ENCODE results near the gene SHC3. TPM values are rescaled to one million over a fixed set of nuclear protein-coding genes. Genes with fewer than 3 reads are reported as not detected.
A peak's percentile ranks its signal among the peaks of the same experiment; 100 is the strongest.
"Not testable (repeated sequence)": the region's sequence is repeated elsewhere in the genome, so short reads cannot be mapped to it uniquely, and the experiment has no call there.

The SHC3 gene
- total RNA-seq, 1 donor from 2014 or later = 5.1 TPM

- no peak for DNase-seq (ENCODE audit: low read depth)
- H3K4me3 ChIP-seq (ENCODE audit: low read depth, low read length) = no peak overlapping the region
- no peak for TF ChIP-seq CTCF (conservative IDR thresholded peaks at IDR 0.05; ENCODE audit: low read depth, low read length)
These were observed 41.0 kb upstream of the SHC3 start for GRCh38 chr9:89219637-89220036.

- no peak for TF ChIP-seq CTCF (conservative IDR thresholded peaks at IDR 0.05; ENCODE audit: low read depth, low read length)
- no peak for DNase-seq (ENCODE audit: low read depth)
- H3K4me3 ChIP-seq (ENCODE audit: low read depth, low read length) = no peak overlapping the region
These were observed 39.7 kb upstream of the SHC3 start for GRCh38 chr9:89218040-89218928.

- no peak for DNase-seq (ENCODE audit: low read depth)
- H3K4me3 ChIP-seq (ENCODE audit: low read depth, low read length) = no peak overlapping the region
- TF ChIP-seq CTCF (conservative IDR thresholded peaks at IDR 0.05; ENCODE audit: low read depth, low read length) = no peak
These were observed 36.7 kb upstream of the SHC3 start for GRCh38 chr9:89215342-89215741.

- no peak for TF ChIP-seq CTCF (conservative IDR thresholded peaks at IDR 0.05; ENCODE audit: low read depth, low read length)
- no peak overlapping the region for H3K4me3 ChIP-seq (ENCODE audit: low read depth, low read length)
- no peak for DNase-seq (ENCODE audit: low read depth)
These were observed 34.8 kb upstream of the SHC3 start for GRCh38 chr9:89213396-89213880.

GRCh38 chr9:89212171-89212570 is 33.6 kb upstream of the SHC3 start:
- H3K4me3 ChIP-seq (ENCODE audit: low read depth, low read length) = no peak overlapping the region
- no peak for DNase-seq (ENCODE audit: low read depth)
- no peak for TF ChIP-seq CTCF (conservative IDR thresholded peaks at IDR 0.05; ENCODE audit: low read depth, low read length)

GRCh38 chr9:89209311-89209710 is 30.7 kb upstream of the SHC3 start:
- H3K4me3 ChIP-seq (ENCODE audit: low read depth, low read length); DNase-seq (ENCODE audit: low read depth): not testable (repeated sequence)

GRCh38 chr9:89207026-89207425 is 28.4 kb upstream of the SHC3 start:
- no peak overlapping the region for H3K4me3 ChIP-seq (ENCODE audit: low read depth, low read length)
- peak; percentile 10 for DNase-seq (ENCODE audit: low read depth)
- TF ChIP-seq CTCF (conservative IDR thresholded peaks at IDR 0.05; ENCODE audit: low read depth, low read length) = no peak
